ENCODE results near the gene DNAH17.

The DNAH17 gene

GRCh38 chr17:78427140-78427539, 150.1 kb downstream of the DNAH17 start:
- no peak for DNase-seq

GRCh38 chr17:78426293-78426879, 150.8 kb downstream of the DNAH17 start:
- no peak for DNase-seq

- no peak for DNase-seq
Observed at GRCh38 chr17:78425429-78425828, 151.8 kb downstream of the DNAH17 start.

GRCh38 chr17:78423961-78424675, 153.1 kb downstream of the DNAH17 start:
- DNase-seq: no peak

GRCh38 chr17:78422872-78423588, 154.2 kb downstream of the DNAH17 start:
- DNase-seq: no peak

GRCh38 chr17:78422267-78422605, 155.0 kb downstream of the DNAH17 start:
- DNase-seq: no peak

- peak; percentile 77 for DNase-seq
Observed at GRCh38 chr17:78421534-78422266, 155.5 kb downstream of the DNAH17 start.

GRCh38 chr17:78421084-78421533, 156.1 kb downstream of the DNAH17 start:
- DNase-seq: no peak

- no peak for DNase-seq
Observed at GRCh38 chr17:78419970-78420815, 157.0 kb downstream of the DNAH17 start.

GRCh38 chr17:78418326-78419026, 158.7 kb downstream of the DNAH17 start:
- DNase-seq: no peak

GRCh38 chr17:78417531-78417909, 159.7 kb downstream of the DNAH17 start:
- DNase-seq: no peak

GRCh38 chr17:78416791-78417530, 160.2 kb downstream of the DNAH17 start:
- no peak for DNase-seq

GRCh38 chr17:78415821-78416711, 161.1 kb downstream of the DNAH17 start:
- DNase-seq: peak; percentile 75

- no peak for DNase-seq
Observed at GRCh38 chr17:78414178-78415162, 162.7 kb downstream of the DNAH17 start.

- DNase-seq: peak; percentile 24
Observed at GRCh38 chr17:78412403-78412802, 164.8 kb downstream of the DNAH17 start.

GRCh38 chr17:78411241-78411857, 165.8 kb downstream of the DNAH17 start:
- no peak for DNase-seq

GRCh38 chr17:78409191-78409928, 167.8 kb downstream of the DNAH17 start:
- no peak for DNase-seq
